ENCODE data around the gene RAP1A.

GRCh38 chr1:111571987-111572386, 47.6 kb upstream of the RAP1A start:
- TF ChIP-seq, protein P1, sequence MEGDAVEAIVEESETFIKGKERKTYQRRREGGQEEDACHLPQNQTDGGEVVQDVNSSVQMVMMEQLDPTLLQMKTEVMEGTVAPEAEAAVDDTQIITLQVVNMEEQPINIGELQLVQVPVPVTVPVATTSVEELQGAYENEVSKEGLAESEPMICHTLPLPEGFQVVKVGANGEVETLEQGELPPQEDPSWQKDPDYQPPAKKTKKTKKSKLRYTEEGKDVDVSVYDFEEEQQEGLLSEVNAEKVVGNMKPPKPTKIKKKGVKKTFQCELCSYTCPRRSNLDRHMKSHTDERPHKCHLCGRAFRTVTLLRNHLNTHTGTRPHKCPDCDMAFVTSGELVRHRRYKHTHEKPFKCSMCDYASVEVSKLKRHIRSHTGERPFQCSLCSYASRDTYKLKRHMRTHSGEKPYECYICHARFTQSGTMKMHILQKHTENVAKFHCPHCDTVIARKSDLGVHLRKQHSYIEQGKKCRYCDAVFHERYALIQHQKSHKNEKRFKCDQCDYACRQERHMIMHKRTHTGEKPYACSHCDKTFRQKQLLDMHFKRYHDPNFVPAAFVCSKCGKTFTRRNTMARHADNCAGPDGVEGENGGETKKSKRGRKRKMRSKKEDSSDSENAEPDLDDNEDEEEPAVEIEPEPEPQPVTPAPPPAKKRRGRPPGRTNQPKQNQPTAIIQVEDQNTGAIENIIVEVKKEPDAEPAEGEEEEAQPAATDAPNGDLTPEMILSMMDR (IDR thresholded peaks at IDR 0.05) = no peak
- TF ChIP-seq POLR2A (IDR thresholded peaks at IDR 0.05; ENCODE audit: low read depth) (no peak), POLR2AphosphoS5 (IDR thresholded peaks at IDR 0.05) (peak in 1 of 2 donors; percentile 23)

Data from esophagus muscularis mucosa (tissue), 3 donors.